ENCODE results near the gene SH3RF2. TPM values are rescaled to one million over a fixed set of nuclear protein-coding genes. Genes with fewer than 3 reads are reported as not detected.

Gene SH3RF2
- total and polyA plus RNA-seq, 4 donors = 1.0 to 10.5 (median 4.9) TPM

GRCh38 chr5:145887217-145887616 lies 49.2 kb upstream of the SH3RF2 start:
- Histone ChIP-seq H3K4me3 (ENCODE audit: low read depth in 1 of 3, low read length in 3 of 3) (no peak overlapping the region), H3K36me3 (ENCODE audit: control insufficient read depth in 4 of 4, insufficient read depth in 3 of 4, low read depth in 1 of 4, low read length in 3 of 4) (no peaks in the 10 kb centered on the region), H3K27me3 (ENCODE audit: control insufficient read depth in 4 of 4, insufficient read depth in 4 of 4, low read length in 3 of 4) (no peaks in the 10 kb centered on the region), H3K9ac (ENCODE audit: low read depth in 1 of 2, low read length in 2 of 2) (no peak overlapping the region), H3K27ac (ENCODE audit: low read depth in 1 of 2, low read length in 2 of 2) (no peak overlapping the region), H3K4me1 (ENCODE audit: control insufficient read depth in 4 of 4, insufficient read depth in 4 of 4, low read length in 3 of 4) (no peaks in the 10 kb centered on the region), H3K9me3 (ENCODE audit: control insufficient read depth in 4 of 4, low read length in 3 of 4) (no peaks in the 10 kb centered on the region)
- TF ChIP-seq SP1 (IDR thresholded peaks at IDR 0.05) (no peak), GABPA (IDR thresholded peaks at IDR 0.05 in 1 of 2, conservative IDR thresholded peaks at IDR 0.05 in 1 of 2) (no peak), REST (IDR thresholded peaks at IDR 0.05) (no peak), YY1 (IDR thresholded peaks at IDR 0.05) (no peak), TAF1 (conservative IDR thresholded peaks at IDR 0.05) (no peak)
- 77% methylated on average over 3 of the region's 3 CpGs for WGBS
- DNase-seq (ENCODE audit: low spot score) = no peak

GRCh38 chr5:145887976-145888574 lies 48.3 kb upstream of the SH3RF2 start:
- H3K27me3 ChIP-seq (ENCODE audit: control insufficient read depth in 4 of 4, insufficient read depth in 4 of 4, low read length in 3 of 4) = no peaks in the 10 kb centered on the region
- H3K9ac ChIP-seq (ENCODE audit: low read depth in 1 of 2, low read length in 2 of 2) = no peak overlapping the region
- H3K36me3 ChIP-seq (ENCODE audit: control insufficient read depth in 4 of 4, insufficient read depth in 3 of 4, low read depth in 1 of 4, low read length in 3 of 4) = no peaks in the 10 kb centered on the region
- H3K27ac ChIP-seq (ENCODE audit: low read depth in 1 of 2, low read length in 2 of 2) = no peak overlapping the region
- peak; percentile 40 for DNase-seq (ENCODE audit: low spot score)
- H3K4me3 ChIP-seq (ENCODE audit: low read depth in 1 of 3, low read length in 3 of 3) = no peak overlapping the region
- H3K9me3 ChIP-seq (ENCODE audit: control insufficient read depth in 4 of 4, low read length in 3 of 4) = no peaks in the 10 kb centered on the region
- WGBS = 72% methylated on average over 5 of the region's 5 CpGs
- no peak for TF ChIP-seq FOXA2 (IDR thresholded peaks at IDR 0.05)
- no peak for TF ChIP-seq JUND (IDR thresholded peaks at IDR 0.05)
- no peak for TF ChIP-seq EGR1 (IDR thresholded peaks at IDR 0.05; ENCODE audit: low read depth in 2 of 2)
- TF ChIP-seq SP1 (IDR thresholded peaks at IDR 0.05) = no peak
- no peak for TF ChIP-seq REST (IDR thresholded peaks at IDR 0.05)
- peak; percentile 79 to 87 for TF ChIP-seq RAD21 (IDR thresholded peaks at IDR 0.05)
- TF ChIP-seq CTCF (IDR thresholded peaks at IDR 0.05; ENCODE audit: low read depth, low read length, missing input control) = peak; percentile 82
- no peak for TF ChIP-seq TAF1 (conservative IDR thresholded peaks at IDR 0.05)
- TF ChIP-seq GABPA (IDR thresholded peaks at IDR 0.05 in 1 of 2, conservative IDR thresholded peaks at IDR 0.05 in 1 of 2) = no peak
- no peak for TF ChIP-seq YY1 (IDR thresholded peaks at IDR 0.05)
- TF ChIP-seq MAX (IDR thresholded peaks at IDR 0.05) = no peak
- no peak for TF ChIP-seq ATF3 (IDR thresholded peaks at IDR 0.05)
- TF ChIP-seq FOXA1 (IDR thresholded peaks at IDR 0.05) = no peak
- TF ChIP-seq RXRA (IDR thresholded peaks at IDR 0.05) = peak in 1 of 2 donors; percentile 15
- no peak for TF ChIP-seq NR2F2 (IDR thresholded peaks at IDR 0.05)
- no peak for TF ChIP-seq ZBTB33 (IDR thresholded peaks at IDR 0.05)
- H3K4me1 ChIP-seq (ENCODE audit: control insufficient read depth in 4 of 4, insufficient read depth in 4 of 4, low read length in 3 of 4) = no peaks in the 10 kb centered on the region

Measured in liver (tissue), 9 donors.